ENCODE results near the gene THRB.
A peak's percentile ranks its signal among the peaks of the same experiment; 100 is the strongest.

The THRB gene

DNA sequence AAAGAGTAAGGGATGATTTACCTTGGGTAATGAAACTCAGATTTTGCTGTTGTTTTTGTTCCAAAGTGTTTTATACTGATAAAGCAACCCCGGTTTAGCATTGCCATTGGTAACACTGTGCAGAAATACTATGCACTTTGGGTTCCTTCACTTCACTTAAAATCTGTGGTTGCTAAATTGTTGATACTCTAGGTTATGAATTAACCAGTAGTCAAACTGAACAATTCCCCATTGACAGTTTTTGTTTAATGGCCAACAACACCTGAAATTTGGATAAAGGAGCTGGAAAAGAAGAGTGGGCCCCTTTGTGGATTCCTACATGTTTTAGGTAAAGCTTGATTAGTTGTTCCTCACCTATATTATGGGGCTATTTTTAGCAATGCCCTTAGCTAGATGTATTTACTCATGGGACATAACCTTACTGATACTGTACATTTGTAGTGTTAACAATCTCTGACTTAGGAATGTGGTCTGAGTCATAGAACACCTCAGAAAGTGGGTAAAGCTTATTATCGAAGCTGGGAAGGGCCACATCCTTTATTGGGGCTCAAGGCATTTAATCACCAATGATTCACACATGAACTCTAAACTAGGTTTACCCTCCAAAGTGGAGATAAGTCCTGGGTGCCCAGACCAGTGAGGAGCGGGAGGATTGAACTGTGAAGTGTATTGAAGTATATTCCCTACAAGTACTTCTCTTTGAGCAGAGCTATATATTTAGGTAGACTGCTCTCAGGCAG is 29.5 kb upstream of the THRB start:
- Histone ChIP-seq H3K4me3 (ENCODE audit: low read depth in 1 of 2, low read length in 2 of 2) (no peak overlapping the region), H3K4me1 (ENCODE audit: insufficient read depth, low read length) (peaks cover 13% of the 10 kb centered on the region), H3K27me3 (ENCODE audit: control insufficient read depth in 1 of 2, insufficient read depth in 2 of 2, low read length in 2 of 2) (no peaks in the 10 kb centered on the region), H3K9me3 (ENCODE audit: low read length) (no peaks in the 10 kb centered on the region), H3K9ac (ENCODE audit: low read length) (no peak overlapping the region), H3K27ac (ENCODE audit: low read depth, low read length) (no peak overlapping the region), H3K36me3 (ENCODE audit: insufficient read depth, low read length) (no peaks in the 10 kb centered on the region)

GRCh38 chr3:24523215-24523614 is 28.6 kb upstream of the THRB start:
- H3K4me1 ChIP-seq (ENCODE audit: insufficient read depth, low read length): peaks cover 13% of the 10 kb centered on the region
- no peak overlapping the region for H3K27ac ChIP-seq (ENCODE audit: low read depth, low read length)
- H3K4me3 ChIP-seq (ENCODE audit: low read depth in 1 of 2, low read length in 2 of 2): no peak overlapping the region
- H3K36me3 ChIP-seq (ENCODE audit: insufficient read depth, low read length): no peaks in the 10 kb centered on the region
- H3K9me3 ChIP-seq (ENCODE audit: low read length): no peaks in the 10 kb centered on the region
- H3K27me3 ChIP-seq (ENCODE audit: control insufficient read depth in 1 of 2, insufficient read depth in 2 of 2, low read length in 2 of 2): no peaks in the 10 kb centered on the region
- no peak overlapping the region for H3K9ac ChIP-seq (ENCODE audit: low read length)

GRCh38 chr3:24522146-24522579 is 27.5 kb upstream of the THRB start:
- peaks cover 13% of the 10 kb centered on the region for H3K4me1 ChIP-seq (ENCODE audit: insufficient read depth, low read length)
- no peaks in the 10 kb centered on the region for H3K27me3 ChIP-seq (ENCODE audit: control insufficient read depth in 1 of 2, insufficient read depth in 2 of 2, low read length in 2 of 2)
- no peaks in the 10 kb centered on the region for H3K36me3 ChIP-seq (ENCODE audit: insufficient read depth, low read length)
- H3K9me3 ChIP-seq (ENCODE audit: low read length): no peaks in the 10 kb centered on the region
- H3K27ac ChIP-seq (ENCODE audit: low read depth, low read length): peak overlapping the region; percentile 89
- peak overlapping the region; percentile 57 to 64 for H3K4me3 ChIP-seq (ENCODE audit: low read depth in 1 of 2, low read length in 2 of 2)
- no peak overlapping the region for H3K9ac ChIP-seq (ENCODE audit: low read length)

DNA sequence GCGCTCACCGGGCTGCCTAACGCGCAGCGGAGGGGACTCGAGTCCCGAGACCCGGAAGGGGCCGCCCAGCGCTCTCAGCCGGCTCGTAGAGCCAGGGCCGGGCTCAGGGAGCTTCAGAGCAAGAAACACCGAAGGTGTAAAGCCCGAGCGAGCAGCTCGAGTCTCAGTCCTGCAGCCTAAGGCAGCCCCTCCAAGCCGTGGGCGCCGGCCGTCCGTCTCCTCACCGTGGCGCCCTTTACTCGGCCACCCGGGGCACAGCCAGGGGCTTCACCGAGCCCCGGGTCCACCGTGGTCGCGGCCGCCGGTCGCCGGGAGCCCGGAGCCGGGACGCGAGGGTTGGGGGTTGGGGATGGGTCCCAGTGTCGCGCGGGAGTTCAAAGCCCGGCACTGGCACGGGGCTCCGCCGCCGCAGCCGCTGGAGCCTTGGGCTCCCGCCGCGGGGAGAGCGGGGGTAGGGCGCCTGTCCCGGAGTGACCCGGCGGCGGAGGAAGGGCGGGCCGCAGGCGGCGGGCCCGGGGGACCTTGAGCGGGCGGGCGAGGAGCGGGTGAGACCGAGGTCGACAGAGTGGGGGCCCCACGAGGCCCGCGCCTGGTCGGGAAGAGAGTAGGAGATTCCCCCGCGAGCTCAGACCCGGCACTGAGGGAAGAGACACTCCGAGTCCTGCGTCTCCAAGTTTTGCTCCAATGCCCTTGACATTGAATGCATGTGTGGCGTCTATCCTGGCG is 26.9 kb upstream of the THRB start:
- no peak overlapping the region for H3K9ac ChIP-seq (ENCODE audit: low read length)

GRCh38 chr3:24520976-24521419 is 26.3 kb upstream of the THRB start:
- Histone ChIP-seq H3K4me1 (ENCODE audit: insufficient read depth, low read length) (peaks cover 9% of the 10 kb centered on the region), H3K27me3 (ENCODE audit: control insufficient read depth in 1 of 2, insufficient read depth in 2 of 2, low read length in 2 of 2) (no peaks in the 10 kb centered on the region), H3K36me3 (ENCODE audit: insufficient read depth, low read length) (no peaks in the 10 kb centered on the region), H3K27ac (ENCODE audit: low read depth, low read length) (peak overlapping the region; percentile 89), H3K9me3 (ENCODE audit: low read length) (no peaks in the 10 kb centered on the region), H3K9ac (ENCODE audit: low read length) (no peak overlapping the region), H3K4me3 (ENCODE audit: low read depth in 1 of 2, low read length in 2 of 2) (peak overlapping the region; percentile 57 to 64)

More for the DNA sequence above, 26.9 kb upstream of the THRB start:
- Histone ChIP-seq H3K36me3 (ENCODE audit: insufficient read depth, low read length) (no peaks in the 10 kb centered on the region), H3K9me3 (ENCODE audit: low read length) (no peaks in the 10 kb centered on the region), H3K27me3 (ENCODE audit: control insufficient read depth in 1 of 2, insufficient read depth in 2 of 2, low read length in 2 of 2) (no peaks in the 10 kb centered on the region), H3K4me1 (ENCODE audit: insufficient read depth, low read length) (peaks cover 9% of the 10 kb centered on the region), H3K27ac (ENCODE audit: low read depth, low read length) (peak overlapping the region; percentile 89), H3K4me3 (ENCODE audit: low read depth in 1 of 2, low read length in 2 of 2) (peak overlapping the region; percentile 57 to 64)

DNA sequence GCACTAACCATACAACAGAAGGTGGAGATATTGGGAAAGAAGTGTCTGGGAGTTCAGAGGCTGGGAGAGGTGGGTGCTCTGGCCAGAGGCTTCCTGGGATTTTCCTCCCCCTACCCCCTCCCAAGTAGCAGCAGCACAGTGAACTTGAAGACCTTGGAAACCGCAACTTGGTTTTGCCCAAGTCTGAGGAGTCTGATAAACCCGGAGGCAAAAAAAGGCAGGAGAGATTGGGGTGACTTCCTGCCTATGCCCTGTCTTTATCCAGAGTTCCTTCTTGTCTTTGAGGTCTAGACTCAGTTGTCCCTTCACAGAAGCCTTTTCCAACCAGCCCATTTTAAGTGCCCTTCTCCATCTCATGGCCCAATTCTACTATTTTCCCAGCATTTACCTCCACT is 25.4 kb upstream of the THRB start:
- Histone ChIP-seq H3K4me3 (ENCODE audit: low read depth in 1 of 2, low read length in 2 of 2) (no peak overlapping the region), H3K36me3 (ENCODE audit: insufficient read depth, low read length) (no peaks in the 10 kb centered on the region), H3K27ac (ENCODE audit: low read depth, low read length) (no peak overlapping the region), H3K9me3 (ENCODE audit: low read length) (no peaks in the 10 kb centered on the region), H3K4me1 (ENCODE audit: insufficient read depth, low read length) (peaks cover 9% of the 10 kb centered on the region), H3K9ac (ENCODE audit: low read length) (no peak overlapping the region), H3K27me3 (ENCODE audit: control insufficient read depth in 1 of 2, insufficient read depth in 2 of 2, low read length in 2 of 2) (no peaks in the 10 kb centered on the region)

GRCh38 chr3:24519368-24520100 is 24.9 kb upstream of the THRB start:
- Histone ChIP-seq H3K27ac (ENCODE audit: low read depth, low read length) (no peak overlapping the region), H3K4me3 (ENCODE audit: low read depth in 1 of 2, low read length in 2 of 2) (no peak overlapping the region), H3K27me3 (ENCODE audit: control insufficient read depth in 1 of 2, insufficient read depth in 2 of 2, low read length in 2 of 2) (no peaks in the 10 kb centered on the region), H3K4me1 (ENCODE audit: insufficient read depth, low read length) (peaks cover 9% of the 10 kb centered on the region), H3K9ac (ENCODE audit: low read length) (no peak overlapping the region), H3K36me3 (ENCODE audit: insufficient read depth, low read length) (no peaks in the 10 kb centered on the region), H3K9me3 (ENCODE audit: low read length) (no peaks in the 10 kb centered on the region)

DNA sequence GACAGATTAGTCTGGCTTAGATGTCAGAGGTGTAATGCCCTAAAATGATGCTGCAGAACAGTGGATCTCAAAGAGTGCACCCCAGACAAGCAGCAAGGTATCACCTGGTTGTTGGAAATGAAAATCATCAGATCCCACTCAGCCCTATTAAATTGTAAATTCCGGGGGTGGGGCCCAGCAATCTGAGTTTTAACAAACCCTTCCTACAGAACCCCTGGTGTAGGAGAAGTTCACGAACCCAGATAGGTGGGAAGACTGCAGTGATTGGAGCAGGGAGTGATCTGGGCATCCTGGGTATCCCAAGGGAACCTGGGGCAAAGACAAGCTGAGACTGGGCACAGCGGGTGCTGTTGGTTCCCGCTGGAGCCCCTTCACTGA is 24.3 kb upstream of the THRB start:
- no peak overlapping the region for H3K9ac ChIP-seq (ENCODE audit: low read length)
- peaks cover 9% of the 10 kb centered on the region for H3K4me1 ChIP-seq (ENCODE audit: insufficient read depth, low read length)
- no peak overlapping the region for H3K27ac ChIP-seq (ENCODE audit: low read depth, low read length)
- H3K4me3 ChIP-seq (ENCODE audit: low read depth in 1 of 2, low read length in 2 of 2): no peak overlapping the region
- no peaks in the 10 kb centered on the region for H3K9me3 ChIP-seq (ENCODE audit: low read length)
- H3K27me3 ChIP-seq (ENCODE audit: control insufficient read depth in 1 of 2, insufficient read depth in 2 of 2, low read length in 2 of 2): no peaks in the 10 kb centered on the region
- no peaks in the 10 kb centered on the region for H3K36me3 ChIP-seq (ENCODE audit: insufficient read depth, low read length)

DNA sequence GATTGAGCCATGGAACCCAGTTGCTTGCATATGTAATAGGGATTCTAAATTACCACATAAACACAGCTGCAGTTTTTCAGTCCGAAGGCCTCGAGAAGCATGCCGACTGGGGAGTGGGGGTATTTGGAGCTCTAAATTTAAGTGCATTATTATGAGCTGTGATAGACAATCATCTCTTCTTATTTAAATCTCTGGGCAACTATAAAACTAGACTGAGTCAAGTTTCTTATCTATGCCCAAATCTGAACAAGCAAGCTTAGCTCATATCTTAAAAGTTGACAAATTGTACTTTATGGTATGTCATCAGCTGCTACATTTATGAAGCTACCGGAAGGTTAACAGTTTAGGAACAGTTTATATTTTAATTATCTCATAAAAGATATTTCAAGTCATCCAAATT is 19.5 kb upstream of the THRB start:
- no peaks in the 10 kb centered on the region for H3K4me1 ChIP-seq (ENCODE audit: insufficient read depth, low read length)
- H3K27ac ChIP-seq (ENCODE audit: low read depth, low read length): no peak overlapping the region
- no peaks in the 10 kb centered on the region for H3K36me3 ChIP-seq (ENCODE audit: insufficient read depth, low read length)
- no peak overlapping the region for H3K9ac ChIP-seq (ENCODE audit: low read length)
- no peaks in the 10 kb centered on the region for H3K27me3 ChIP-seq (ENCODE audit: control insufficient read depth in 1 of 2, insufficient read depth in 2 of 2, low read length in 2 of 2)
- H3K9me3 ChIP-seq (ENCODE audit: low read length): no peaks in the 10 kb centered on the region
- H3K4me3 ChIP-seq (ENCODE audit: low read depth in 1 of 2, low read length in 2 of 2): no peak overlapping the region

GRCh38 chr3:24513463-24513862 is 18.8 kb upstream of the THRB start:
- Histone ChIP-seq H3K27ac (ENCODE audit: low read depth, low read length) (no peak overlapping the region), H3K4me3 (ENCODE audit: low read depth in 1 of 2, low read length in 2 of 2) (no peak overlapping the region), H3K4me1 (ENCODE audit: insufficient read depth, low read length) (no peaks in the 10 kb centered on the region), H3K9me3 (ENCODE audit: low read length) (no peaks in the 10 kb centered on the region), H3K27me3 (ENCODE audit: control insufficient read depth in 1 of 2, insufficient read depth in 2 of 2, low read length in 2 of 2) (no peaks in the 10 kb centered on the region), H3K36me3 (ENCODE audit: insufficient read depth, low read length) (no peaks in the 10 kb centered on the region), H3K9ac (ENCODE audit: low read length) (no peak overlapping the region)

GRCh38 chr3:24512564-24513197 is 18.0 kb upstream of the THRB start:
- H3K4me3 ChIP-seq (ENCODE audit: low read depth in 1 of 2, low read length in 2 of 2): no peak overlapping the region
- H3K4me1 ChIP-seq (ENCODE audit: insufficient read depth, low read length): no peaks in the 10 kb centered on the region
- H3K9me3 ChIP-seq (ENCODE audit: low read length): no peaks in the 10 kb centered on the region
- H3K36me3 ChIP-seq (ENCODE audit: insufficient read depth, low read length): no peaks in the 10 kb centered on the region
- no peak overlapping the region for H3K9ac ChIP-seq (ENCODE audit: low read length)
- no peaks in the 10 kb centered on the region for H3K27me3 ChIP-seq (ENCODE audit: control insufficient read depth in 1 of 2, insufficient read depth in 2 of 2, low read length in 2 of 2)
- no peak overlapping the region for H3K27ac ChIP-seq (ENCODE audit: low read depth, low read length)

Measured in muscle layer of colon (tissue), 2 donors.